Stimulated activated CD4-positive, alpha-beta T cell treated with anti-CD3 and anti-CD28 coated beads, TNF-alpha, amount 100 ng/mL, for 48 hours (primary cell): ENCODE data around the gene OOSP3.
"Not testable (repeated sequence)": the region's sequence is repeated elsewhere in the genome, so short reads cannot be mapped to it uniquely, and the experiment has no call there.

Source experiments
- DNase-seq, 3 donors: peaks; one replicate each; pipeline ENCODE4 v3.0.0-alpha.2; 2020; ENCODE audit warnings: low read depth in 3 of 3

The OOSP3 gene

GRCh38 chr11:59878575-59878974, at the start of gene OOSP3:
OOSP3 (plus strand) TSS chr11:59878782; CDS start chr11:59878809, 27 bp downstream.
- DNase-seq = no peak

GRCh38 chr11:59829358-59829757, 49.2 kb upstream of the OOSP3 start:
- no peak for DNase-seq

DNA sequence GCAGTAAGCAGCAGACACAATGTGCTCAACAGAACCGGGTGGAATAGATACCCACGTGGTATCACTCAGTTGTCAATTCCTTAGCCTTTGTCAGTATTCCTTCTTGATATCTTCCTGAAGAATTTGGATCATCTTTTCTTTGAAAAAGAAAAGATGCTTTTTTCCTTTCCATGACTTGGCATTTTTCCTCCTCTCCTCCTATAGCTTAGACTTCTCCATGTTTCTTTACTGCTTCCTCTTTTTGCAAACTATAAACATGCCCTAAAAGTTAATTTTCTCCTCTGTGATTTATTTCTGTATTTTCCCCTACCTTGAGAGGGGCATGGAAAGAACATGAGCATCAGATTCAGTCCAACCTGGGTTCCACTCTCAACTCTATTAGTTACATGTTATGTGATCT, 45.0 kb upstream of the OOSP3 start:
- no peak for DNase-seq

- no peak for DNase-seq
These were observed 39.0 kb upstream of the OOSP3 start for GRCh38 chr11:59839615-59840014.

DNA sequence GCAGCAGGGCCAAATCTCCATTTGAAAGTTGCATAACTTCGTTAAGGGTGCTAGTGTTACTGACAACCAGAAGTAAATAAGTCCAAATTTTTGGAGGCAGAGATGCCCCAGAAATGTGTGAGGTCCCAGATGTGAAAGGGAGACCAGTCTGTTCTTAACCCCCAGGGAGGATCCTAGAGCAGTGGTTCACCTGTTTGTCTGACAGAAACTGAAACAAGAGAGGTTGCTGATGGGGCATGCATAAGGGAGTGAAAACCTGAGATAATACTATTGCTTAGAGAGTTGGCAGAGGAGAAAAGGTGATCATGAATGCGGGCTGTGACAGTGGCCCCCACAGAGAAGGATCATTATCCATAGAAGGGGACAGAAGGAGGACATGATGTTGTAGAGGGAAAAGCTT, 37.1 kb upstream of the OOSP3 start:
- DNase-seq = no peak

GRCh38 chr11:59842316-59842715, 36.3 kb upstream of the OOSP3 start:
- DNase-seq = no peak

DNA sequence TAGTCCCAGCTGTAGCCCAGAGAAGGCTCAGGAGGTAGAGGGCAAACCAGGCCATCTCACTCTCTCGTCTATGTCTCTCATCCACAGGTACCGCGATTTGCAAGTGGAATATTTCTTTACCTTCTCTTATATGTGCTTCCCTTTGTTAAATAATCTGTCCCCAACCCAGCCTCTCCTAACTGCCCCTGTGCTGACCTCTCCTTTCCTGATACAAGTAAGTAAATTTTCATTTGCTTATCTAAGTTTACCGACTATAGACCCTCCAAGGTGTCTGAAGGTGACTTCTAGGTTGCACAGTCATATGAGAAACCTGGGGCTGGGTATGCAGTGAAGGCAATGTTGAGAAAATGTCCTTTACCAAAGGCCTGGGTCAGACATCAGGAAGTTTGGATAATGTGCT, 33.2 kb upstream of the OOSP3 start, which contains the start of gene CBLIF:
CBLIF (minus strand) TSS at position 101 of the 400 bp plus-strand sequence; CDS start at position 55, 46 bp downstream.
- no peak for DNase-seq

DNA sequence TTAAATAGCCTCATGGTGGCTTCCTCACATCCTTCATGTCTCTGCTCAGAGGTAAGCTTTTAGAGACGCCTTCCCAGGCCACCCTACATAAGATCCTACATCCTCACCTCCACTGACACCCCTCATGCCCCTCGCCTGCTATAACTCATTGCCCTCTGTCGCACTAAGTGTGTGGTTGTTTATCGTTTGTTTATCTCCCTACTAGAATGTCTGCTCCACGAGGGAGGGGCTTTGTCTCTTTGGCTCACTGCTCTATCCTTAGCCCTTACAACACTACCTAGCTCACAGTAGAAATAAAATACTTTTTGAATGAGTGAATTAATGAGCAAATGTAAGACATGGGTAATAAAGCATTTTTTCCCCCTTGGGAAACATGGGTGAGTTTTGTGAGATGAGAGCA, 32.0 kb upstream of the OOSP3 start:
- no peak for DNase-seq

DNA sequence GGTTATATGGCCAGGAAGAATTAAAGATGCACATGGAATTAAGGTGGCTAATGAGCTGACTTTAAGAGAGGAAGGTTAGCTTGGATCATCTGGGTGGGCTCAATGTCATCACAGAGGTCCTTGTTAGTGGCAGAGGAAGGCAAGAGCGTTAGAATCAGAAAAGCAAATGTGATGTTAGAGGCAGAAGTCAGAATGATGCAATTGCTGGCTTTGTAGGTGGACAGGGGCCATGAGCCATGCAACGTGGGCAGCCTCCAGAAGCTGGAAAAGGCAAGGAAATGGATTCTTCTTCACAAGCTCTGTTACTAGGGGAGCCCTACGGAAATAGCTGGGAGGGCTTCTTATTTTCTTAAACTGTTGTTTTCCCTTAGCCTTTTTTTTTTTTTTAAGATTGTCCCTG, 31.0 kb upstream of the OOSP3 start:
- DNase-seq = no peak

- not testable (repeated sequence) for DNase-seq
These were observed 30.1 kb upstream of the OOSP3 start for GRCh38 chr11:59848439-59848838.

DNA sequence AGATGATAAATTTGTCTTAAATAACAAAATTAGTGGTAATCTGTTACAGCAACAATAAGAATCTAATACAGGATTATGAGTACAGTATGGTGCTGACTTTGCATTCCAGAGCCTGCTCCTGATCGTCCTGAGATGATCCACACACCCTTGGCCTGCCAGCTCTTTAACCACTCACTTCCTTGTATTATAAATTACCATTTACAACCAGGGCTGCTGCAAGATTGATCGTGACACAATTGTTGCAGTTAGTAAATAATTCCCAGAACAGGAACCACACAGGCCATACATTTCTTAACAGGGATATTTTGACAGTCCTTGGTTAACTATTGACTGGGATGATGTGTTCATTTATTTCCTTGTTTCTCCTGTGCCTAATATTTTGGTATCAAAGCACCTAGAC, 29.5 kb upstream of the OOSP3 start:
- no peak for DNase-seq

DNA sequence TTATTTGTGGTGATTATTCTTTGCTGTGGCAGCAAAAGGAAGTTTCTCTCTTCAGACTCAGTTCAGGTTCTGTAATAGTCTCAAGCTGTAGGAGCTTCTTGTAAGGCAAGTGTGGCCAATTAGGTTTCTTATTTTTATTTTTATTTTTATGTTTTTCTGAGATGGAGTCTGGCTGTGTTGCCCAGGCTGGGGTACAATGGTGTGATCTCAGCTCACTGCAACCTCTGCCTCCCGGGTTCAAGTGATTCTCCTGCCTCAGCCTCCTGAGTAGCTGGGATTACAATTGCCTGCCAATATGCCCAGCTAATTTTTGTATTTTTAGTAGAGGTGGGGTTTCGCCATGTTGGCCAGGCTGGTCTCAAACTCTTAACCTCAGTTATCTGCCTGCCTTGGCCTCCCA, 29.0 kb upstream of the OOSP3 start:
- not testable (repeated sequence) for DNase-seq

DNA sequence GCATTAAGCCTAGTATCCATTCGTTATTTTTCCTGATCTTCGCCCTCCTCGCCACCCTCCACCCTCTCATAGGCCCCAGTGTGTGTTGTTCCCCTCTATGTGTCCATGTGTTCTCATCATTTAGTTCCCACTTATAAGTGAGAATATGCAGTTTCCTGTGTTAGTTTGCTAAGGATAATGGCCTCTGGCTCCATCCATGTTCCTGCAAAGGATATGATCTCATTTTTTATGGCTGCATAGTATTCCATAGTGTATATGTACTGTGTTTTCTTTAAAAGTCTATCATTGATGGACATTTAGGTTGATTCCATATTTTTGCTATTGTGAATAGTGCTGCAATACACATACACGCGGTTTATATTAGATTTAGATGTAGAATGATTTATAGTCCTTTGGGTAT, 27.2 kb upstream of the OOSP3 start:
- not testable (repeated sequence) for DNase-seq

- DNase-seq = no peak
These were observed 23.7 kb upstream of the OOSP3 start for GRCh38 chr11:59854871-59855270.

DNA sequence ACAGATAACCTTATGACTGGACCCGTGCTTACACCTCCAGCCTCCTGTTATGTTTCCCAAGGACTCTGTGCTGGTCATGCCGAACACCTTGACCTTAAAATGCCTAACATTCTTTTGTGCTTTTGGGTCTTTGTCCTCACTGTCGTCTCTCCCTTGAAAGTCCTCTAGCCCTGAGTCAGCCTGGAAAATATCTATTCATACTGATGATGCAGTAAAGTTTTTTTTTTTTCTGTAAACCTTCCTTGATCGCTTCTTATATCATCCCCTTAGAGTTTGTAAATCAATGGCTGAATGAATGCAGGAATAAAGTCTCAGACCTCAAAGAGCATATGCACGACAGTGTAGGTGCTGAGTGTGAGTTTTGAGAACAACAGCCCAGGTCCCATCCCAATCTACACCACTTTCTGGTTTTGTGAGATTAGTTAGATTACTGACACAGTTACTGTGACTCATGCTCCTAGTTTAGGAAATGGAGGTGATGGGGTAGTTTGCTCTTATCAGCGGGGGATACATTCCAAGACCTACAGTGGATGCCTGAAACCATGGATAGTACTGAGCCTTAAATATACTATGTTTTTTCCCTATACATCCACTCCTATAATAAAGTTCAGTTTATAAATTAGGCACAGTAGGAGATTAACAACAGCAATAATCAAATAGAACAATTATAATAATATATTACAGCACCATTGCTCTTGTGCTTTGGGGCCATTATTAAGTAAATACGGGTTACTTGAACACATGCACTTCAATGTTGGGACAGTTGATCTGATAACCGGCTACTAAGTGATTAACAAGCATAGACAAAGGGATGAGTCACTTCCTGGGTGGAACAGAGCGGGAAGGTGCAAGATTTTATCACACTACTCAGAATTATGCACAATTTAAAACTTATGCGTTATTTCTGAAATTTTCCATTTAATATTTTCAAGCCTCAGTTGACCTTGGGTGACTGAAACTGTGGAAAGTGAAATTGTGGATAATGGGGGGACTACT, 20.8 kb upstream of the OOSP3 start:
- DNase-seq = peak in 1 of 3 donors; percentile 4

DNA sequence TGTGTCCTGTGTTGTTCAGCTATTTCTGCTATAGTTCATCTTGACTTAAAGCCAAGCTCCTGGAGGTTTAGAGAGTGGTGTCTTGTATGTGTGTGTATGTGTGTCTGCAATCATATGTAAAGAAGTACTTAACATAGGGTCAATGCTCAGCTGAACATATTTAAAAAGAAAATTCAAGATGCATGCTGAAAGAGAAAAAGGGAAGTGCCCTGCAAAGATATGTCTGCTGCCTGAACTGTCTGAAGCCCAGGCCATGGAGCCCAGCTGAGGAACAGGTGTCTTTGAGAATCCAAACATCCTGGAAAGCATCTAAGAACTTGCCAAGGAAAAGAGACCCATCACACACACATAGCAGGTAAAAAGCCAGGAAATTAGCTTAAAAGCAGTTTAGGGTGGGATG, 18.9 kb upstream of the OOSP3 start:
- no peak for DNase-seq

DNA sequence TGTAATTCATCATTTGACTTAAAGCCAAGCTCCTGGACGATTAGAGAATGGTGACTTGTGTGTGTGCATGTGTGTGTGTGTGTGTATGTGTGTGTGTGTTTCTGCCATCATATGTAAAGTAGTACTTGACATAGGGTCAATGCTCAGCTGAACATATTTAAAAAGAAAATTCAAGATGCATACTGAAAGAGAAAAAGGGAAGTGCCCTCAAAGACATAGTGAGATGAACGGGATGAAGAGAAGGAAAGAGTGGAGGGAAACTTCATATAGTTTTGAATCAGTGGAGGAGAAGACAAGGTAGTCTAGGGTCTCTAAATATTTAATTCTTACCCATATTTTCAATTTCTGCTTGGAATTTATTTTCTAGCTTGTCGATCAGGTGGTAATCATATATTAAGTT, 16.3 kb upstream of the OOSP3 start:
- DNase-seq = no peak

DNA sequence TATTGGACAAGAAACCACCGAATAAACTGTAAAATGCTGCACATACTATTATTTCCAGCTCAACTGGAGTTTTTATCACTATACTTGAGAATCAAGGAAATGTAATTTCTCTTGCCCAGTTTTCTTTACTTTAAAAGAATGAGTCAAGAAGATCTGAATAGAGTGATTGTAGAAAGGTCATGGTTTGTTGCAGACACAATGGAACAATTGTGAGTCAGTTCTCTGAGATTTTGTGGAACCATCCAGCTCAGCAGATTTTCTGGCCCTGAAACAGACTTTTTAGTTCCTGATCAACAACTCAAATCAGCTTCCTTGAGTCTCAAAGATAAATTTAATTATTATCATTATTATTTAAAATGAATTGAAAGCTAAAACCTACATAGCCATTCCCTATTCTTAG, 13.6 kb upstream of the OOSP3 start:
- DNase-seq = no peak

- DNase-seq = no peak
These were observed 12.2 kb upstream of the OOSP3 start, which contains the start of gene TCN1 for GRCh38 chr11:59866397-59866796. TCN1 (minus strand) TSS chr11:59866487; CDS start chr11:59866470, 17 bp downstream.

DNA sequence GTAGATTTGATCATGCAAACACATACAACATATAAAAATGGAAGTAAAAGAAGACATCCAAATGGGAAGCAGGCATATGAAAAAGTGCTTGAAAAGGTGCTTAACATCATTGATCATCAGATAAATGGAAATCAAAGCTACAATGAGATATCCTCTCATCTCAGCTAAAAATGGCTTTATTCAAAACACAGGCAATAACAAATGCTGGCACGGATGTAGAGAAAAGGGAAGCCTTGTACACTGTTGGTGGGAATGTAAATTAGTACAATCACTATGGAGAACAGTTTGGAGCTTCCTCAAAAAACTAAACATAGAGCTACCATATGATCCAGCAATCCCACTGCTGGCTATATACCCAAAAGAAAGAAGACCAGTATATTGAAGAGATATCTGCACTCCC, 11.7 kb upstream of the OOSP3 start:
- no peak for DNase-seq

- no peak for DNase-seq
These were observed 10.6 kb upstream of the OOSP3 start for GRCh38 chr11:59867946-59868345.

- DNase-seq = no peak
These were observed 6.5 kb upstream of the OOSP3 start for GRCh38 chr11:59872076-59872475.

DNA sequence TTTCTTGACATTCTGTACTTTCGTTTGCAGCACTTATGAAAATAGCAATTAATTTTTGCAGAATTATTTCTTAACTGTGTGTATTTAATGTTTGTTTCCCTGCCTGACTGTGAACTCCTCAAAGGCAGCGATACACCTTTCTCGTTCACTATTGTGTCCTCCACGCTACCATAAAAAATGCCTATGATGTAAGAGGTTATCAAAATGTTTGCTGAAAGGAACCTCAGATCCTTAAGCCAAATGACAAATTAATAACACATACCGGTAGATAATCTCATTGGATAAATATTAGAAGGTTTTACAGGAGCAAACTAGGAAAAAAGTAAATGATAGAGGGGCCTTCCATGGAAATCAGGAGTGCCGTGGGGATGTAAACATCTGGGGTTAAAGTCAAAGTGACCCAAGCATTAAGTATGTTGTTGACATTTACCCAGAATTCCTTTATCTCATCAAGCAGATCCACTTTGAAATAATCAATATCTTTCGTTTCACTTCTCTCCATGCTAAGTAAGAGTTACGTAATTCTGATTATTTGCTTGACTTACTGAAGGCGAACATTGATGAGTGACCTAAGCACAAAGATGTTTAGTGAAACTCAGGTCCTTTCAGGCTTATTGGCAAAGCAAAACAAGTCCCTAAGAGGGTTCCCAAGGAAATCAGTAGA, 2.6 kb upstream of the OOSP3 start:
- DNase-seq = no peak
